Prostate gland (tissue), 2 donors: ENCODE results near the gene COL5A1. TPM values are rescaled to one million over a fixed set of nuclear protein-coding genes. Genes with fewer than 3 reads are reported as not detected.

Experiments
- DNase-seq: peaks from one replicate; pipeline ENCODE4 v3.0.0-alpha.2; 2019; ENCODE audit warnings: low spot score
- H3K27ac ChIP-seq, 2 donors: fragments of 200-600 bp; sonication (generic); 2 replicates each; pipeline ENCODE4 v1.5.1; 2017 to 2019
- H3K27me3 ChIP-seq: fragments of 200-600 bp; sonication (generic); replicated peaks from 2 replicates; pipeline ENCODE4 v1.5.1; 2019; ENCODE audit not compliant: insufficient read depth
- H3K36me3 ChIP-seq, 2 donors: fragments of 200-600 bp; sonication (generic); 1 replicate in 1 of 2; 2 replicates in 1 of 2; pipeline versions ENCODE4 v1.5.1 to v1.8.1; 2017 to 2019
- H3K4me1 ChIP-seq: fragments of 200-600 bp; sonication (generic); replicated peaks from 2 replicates; pipeline ENCODE4 v1.5.1; 2019
- H3K4me3 ChIP-seq, 2 donors: fragments of 200-600 bp; sonication (generic); 2 replicates each; pipeline ENCODE4 v1.5.1; 2017 to 2019
- H3K9me3 ChIP-seq: fragments of 200-600 bp; sonication (generic); 2 replicates; pipeline ENCODE4 v1.5.1; 2017
- CTCF ChIP-seq, 4 experiments: fragments of 200-600 bp in 2 of 4; fragments of 450-650 bp in 2 of 4; sonication (generic) in 2 of 4; IDR thresholded peaks; 1 replicate in 3 of 4; 2 replicates in 1 of 4; pipeline ENCODE4 v1.5.1; 2016 to 2019; ENCODE audit warnings: antibody characterized with exemption in 4 of 4, mild to moderate bottlenecking in 2 of 4, moderate library complexity in 2 of 4
- POLR2A ChIP-seq: fragments of 450-650 bp; IDR thresholded peaks from one replicate; pipeline ENCODE4 v1.6.1; 2016; ENCODE audit warnings: antibody characterized with exemption, mild to moderate bottlenecking
- POLR2AphosphoS5 ChIP-seq: sonication (generic); formaldehyde crosslinking; IDR thresholded peaks from one replicate; pipeline ENCODE4 v1.6.1; 2017; ENCODE audit warnings: antibody characterized with exemption
- WGBS: methylation state at CpG from one replicate; pipeline ENCODE4 v1.1.5; 2018; 5-methylcytosine and 5-hydroxymethylcytosine counted together
- intact Hi-C: fragments of 100-400 bp; cut with DNase I; formaldehyde crosslinking; loops from one replicate; pipeline ENCODE4 v1.14.2; 2022
- total RNA-seq, 2 donors: library from RNA; depleted of rRNA; stranded (reverse); fragments of >200 nt; gene quantifications; one replicate each; pipeline ENCODE4 v1.1.0, GENCODE V29; 2016

Gene COL5A1
- total RNA-seq, 2 donors from 2014 or later = 16.9 to 36.0 TPM

DNA sequence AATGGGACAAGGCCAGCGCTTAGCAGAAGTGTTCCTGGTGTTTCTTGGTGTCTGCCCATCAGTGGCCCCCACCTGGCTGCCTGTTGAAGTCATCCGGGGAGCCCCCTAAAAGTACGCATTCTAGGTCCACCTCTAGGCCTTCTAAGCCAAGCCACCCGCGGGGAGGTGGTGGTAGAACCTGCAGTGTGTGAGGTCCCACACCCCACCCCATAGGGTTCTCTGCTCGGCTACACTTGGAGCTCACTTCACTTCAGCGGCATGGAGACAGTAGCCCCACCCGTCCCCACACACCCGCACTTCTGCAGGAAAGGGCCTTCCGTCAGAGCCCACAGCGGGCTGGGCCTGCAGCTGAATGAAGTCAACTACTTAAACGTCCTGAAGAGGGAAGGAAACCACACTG lies 209.4 kb downstream of the COL5A1 start:
- no peak overlapping the region for H3K27ac ChIP-seq
- H3K9me3 ChIP-seq = no peaks in the 10 kb centered on the region
- WGBS = 89% methylated on average over 12 of the region's 12 CpGs
- no peaks in the 10 kb centered on the region for H3K4me1 ChIP-seq
- no peak overlapping the region for H3K4me3 ChIP-seq
- no peak for DNase-seq
- no peaks in the 10 kb centered on the region for H3K36me3 ChIP-seq
- no peaks in the 10 kb centered on the region for H3K27me3 ChIP-seq
- TF ChIP-seq POLR2A (no peak), POLR2AphosphoS5 (no peak), CTCF (IDR thresholded peaks at IDR 0.05) (no peak)
- intact Hi-C loops = no loop called here

GRCh38 chr9:134852906-134853654 lies 211.5 kb downstream of the COL5A1 start:
- Histone ChIP-seq H3K4me1 (no peaks in the 10 kb centered on the region), H3K27ac (no peak overlapping the region), H3K4me3 (no peak overlapping the region), H3K9me3 (no peaks in the 10 kb centered on the region), H3K27me3 (no peaks in the 10 kb centered on the region), H3K36me3 (no peaks in the 10 kb centered on the region)
- WGBS = 67% methylated on average over 6 of the region's 6 CpGs
- intact Hi-C loops = no loop called here
- DNase-seq = no peak
- no peak for TF ChIP-seq CTCF (IDR thresholded peaks at IDR 0.05)
- no peak for TF ChIP-seq POLR2A
- TF ChIP-seq POLR2AphosphoS5 = no peak

DNA sequence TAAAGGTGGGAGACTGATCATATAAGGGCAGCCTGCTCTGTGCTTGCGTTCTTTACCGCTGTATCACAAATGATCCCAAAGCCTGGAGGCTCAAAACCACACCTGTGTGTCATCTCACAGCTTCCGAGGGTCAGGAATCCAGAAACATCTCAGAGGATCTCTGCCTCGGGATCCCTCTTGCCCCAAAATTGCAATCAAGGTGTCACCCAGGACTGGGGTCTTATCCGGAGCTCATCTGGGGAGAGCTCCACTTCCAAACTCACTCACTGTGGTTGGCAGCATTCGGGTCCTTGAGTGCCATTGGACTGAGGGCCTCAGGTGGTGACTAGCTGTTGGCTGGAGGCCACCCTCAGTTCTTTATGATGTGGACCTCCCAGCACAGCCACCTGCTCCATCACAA lies 212.3 kb downstream of the COL5A1 start:
- no peak for DNase-seq
- Histone ChIP-seq H3K36me3 (no peaks in the 10 kb centered on the region), H3K27me3 (no peaks in the 10 kb centered on the region), H3K9me3 (no peaks in the 10 kb centered on the region), H3K27ac (no peak overlapping the region), H3K4me3 (no peak overlapping the region), H3K4me1 (no peaks in the 10 kb centered on the region)
- no peak for TF ChIP-seq CTCF (IDR thresholded peaks at IDR 0.05)
- TF ChIP-seq POLR2A = no peak
- TF ChIP-seq POLR2AphosphoS5 = no peak
- intact Hi-C loops = no loop called here
- WGBS = 83% methylated on average over 6 of the region's 6 CpGs

DNA sequence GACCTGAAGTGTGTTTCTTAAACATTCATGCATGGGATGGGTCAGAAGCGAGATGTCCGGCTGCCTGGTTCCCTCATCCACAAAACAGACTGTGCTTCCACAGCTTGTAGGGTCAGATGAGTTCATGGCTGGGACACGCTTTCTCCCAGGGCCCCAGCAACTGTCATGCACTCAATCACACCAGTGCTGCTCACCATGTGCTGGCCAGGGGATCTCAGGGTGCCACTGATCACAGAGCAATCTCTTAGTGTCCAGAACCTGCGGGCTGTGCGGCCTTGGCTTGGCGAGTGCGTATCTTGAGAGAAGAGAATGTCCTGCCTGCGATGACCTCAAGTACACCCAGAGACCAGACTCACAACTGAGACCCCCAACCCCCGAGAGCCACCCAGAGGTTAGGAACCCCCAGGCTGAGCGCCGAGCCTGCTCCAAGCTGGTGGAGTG lies 213.0 kb downstream of the COL5A1 start:
- Histone ChIP-seq H3K4me3 (no peak overlapping the region), H3K9me3 (no peaks in the 10 kb centered on the region), H3K4me1 (no peaks in the 10 kb centered on the region), H3K27me3 (no peaks in the 10 kb centered on the region), H3K27ac (no peak overlapping the region), H3K36me3 (no peaks in the 10 kb centered on the region)
- TF ChIP-seq CTCF (IDR thresholded peaks at IDR 0.05) = no peak
- 90% methylated on average over 11 of the region's 11 CpGs for WGBS
- intact Hi-C loops = no loop called here
- DNase-seq = no peak

- WGBS = 66% methylated on average over 18 of the region's 18 CpGs
- H3K27ac ChIP-seq = no peak overlapping the region
- no peaks in the 10 kb centered on the region for H3K27me3 ChIP-seq
- no peak for DNase-seq
- TF ChIP-seq CTCF (IDR thresholded peaks at IDR 0.05) (no peak), POLR2AphosphoS5 (no peak)
- H3K4me3 ChIP-seq = no peak overlapping the region
- H3K36me3 ChIP-seq = no peaks in the 10 kb centered on the region
- no peaks in the 10 kb centered on the region for H3K4me1 ChIP-seq
- H3K9me3 ChIP-seq = no peaks in the 10 kb centered on the region
- intact Hi-C loops = no loop called here
These were observed 213.8 kb downstream of the COL5A1 start for GRCh38 chr9:134855231-134855899.
